A673 (cell line): ENCODE measurements around the gene MAP7. TPM values are rescaled to one million over a fixed set of nuclear protein-coding genes. Genes with fewer than 3 reads are reported as not detected.

Experiments used
- BruUV-seq: library from RNA; stranded (reverse); fragments of 400-500 nt; replicated peaks from 2 replicates; lab custom pipeline; 2021; lab: Mats Ljungman, UMichigan
- CTCF ChIA-PET: fragments of 300-600 bp; sonication (Branson Sonifier 250); formaldehyde crosslinking; loops from one replicate; lab custom pipeline; 2022; ENCODE audit warnings: antibody characterized with exemption; lab: Charles Lee
- POLR2A ChIA-PET: fragments of 300-600 bp; sonication (Branson Sonifier 250); formaldehyde crosslinking; loops from one replicate; lab custom pipeline; 2022; ENCODE audit warnings: antibody characterized with exemption; ENCODE audit not compliant: low non-redundant PET; lab: Charles Lee
- DNase-seq: peaks from one replicate; pipeline ENCODE4 v3.0.0-alpha.2; 2015; ENCODE audit warnings: low spot score
- H3K27ac ChIP-seq: fragments of 200-600 bp; sonication (generic); 2 replicates; pipeline ENCODE4 v1.5.1; 2016; ENCODE audit warnings: mixed run types, low read depth, mild to moderate bottlenecking, mixed read lengths, antibody characterized with exemption, low read length; ENCODE audit not compliant: poor library complexity, severe bottlenecking
- H3K27me3 ChIP-seq: fragments of 200-600 bp; sonication (generic); replicated peaks from 2 replicates; pipeline ENCODE4 v1.6.1; 2017; ENCODE audit warnings: mixed run types, low read depth, mild to moderate bottlenecking, mixed read lengths, antibody characterized with exemption, low read length; ENCODE audit not compliant: insufficient read depth, poor library complexity
- H3K36me3 ChIP-seq: fragments of 200-600 bp; sonication (generic); 2 replicates; pipeline ENCODE4 v1.6.1; 2016; ENCODE audit warnings: mixed run types, mild to moderate bottlenecking, mixed read lengths, antibody characterized with exemption, low read length; ENCODE audit not compliant: insufficient read depth, poor library complexity, severe bottlenecking
- H3K4me1 ChIP-seq: fragments of 200-600 bp; sonication (generic); 2 replicates; pipeline ENCODE4 v1.6.1; 2017; ENCODE audit warnings: mixed run types, mild to moderate bottlenecking, mixed read lengths, antibody characterized with exemption, low read length; ENCODE audit not compliant: insufficient read depth, poor library complexity, severe bottlenecking
- H3K4me3 ChIP-seq: fragments of 200-600 bp; sonication (generic); 2 replicates; pipeline ENCODE4 v1.5.1; 2016; ENCODE audit warnings: low read depth, mixed run types, mild to moderate bottlenecking, mixed read lengths, low read length; ENCODE audit not compliant: poor library complexity, severe bottlenecking
- H3K9me3 ChIP-seq: fragments of 200-600 bp; sonication (generic); 2 replicates; pipeline ENCODE4 v1.6.1; 2016; ENCODE audit warnings: mixed run types, low read depth, mild to moderate bottlenecking, mixed read lengths, antibody characterized with exemption, low read length; ENCODE audit not compliant: poor library complexity, severe bottlenecking
- CTCF ChIP-seq: fragments of 300-800, 200-600 bp; sonication (generic); conservative IDR thresholded peaks from 2 replicates; pipeline ENCODE4 v1.5.1; 2017; ENCODE audit warnings: low read depth, mild to moderate bottlenecking, antibody characterized with exemption, low read length, moderate library complexity, mixed read lengths
- EZH2 ChIP-seq: fragments of 200-600 bp; sonication (generic); IDR thresholded peaks from 2 replicates; pipeline ENCODE4 v1.6.1; 2017; ENCODE audit warnings: borderline replicate concordance, low read depth, mild to moderate bottlenecking, mixed read lengths, antibody characterized with exemption, low read length; ENCODE audit not compliant: poor library complexity, severe bottlenecking
- intact Hi-C: fragments of 100-400 bp; cut with micrococcal nuclease; formaldehyde crosslinking; loops from one replicate; pipeline ENCODE4 v1.10.0; 2022; ENCODE audit not compliant: unreplicated experiment
- total RNA-seq: library from RNA; stranded (reverse); gene quantifications from 2 replicates; pipeline ENCODE4 v1.2.3, GENCODE V29; 2021

Gene MAP7
- total RNA-seq, 1 experiment from 2014 or later, result 0.09 TPM

GRCh38 chr6:136409597-136409996, 140.6 kb downstream of the MAP7 start:
- H3K36me3 ChIP-seq, result no peaks in the 10 kb centered on the region
- no peak overlapping the region for H3K4me3 ChIP-seq
- POLR2A ChIA-PET, result no interaction called here
- H3K27ac ChIP-seq, result no peak overlapping the region
- H3K9me3 ChIP-seq, result no peaks in the 10 kb centered on the region
- H3K27me3 ChIP-seq, result no peaks in the 10 kb centered on the region
- BruUV-seq, result no TSS peak
- intact Hi-C loops, result no loop called here
- H3K4me1 ChIP-seq, result peaks cover 13% of the 10 kb centered on the region
- no peak for DNase-seq
- CTCF ChIA-PET, result no interaction called here
- TF ChIP-seq EZH2, result no peak
- TF ChIP-seq CTCF, result no peak

- CTCF ChIA-PET, result no interaction called here
- no peak for TF ChIP-seq CTCF
- no peak for TF ChIP-seq EZH2
- Histone ChIP-seq H3K4me3 (no peak overlapping the region), H3K36me3 (no peaks in the 10 kb centered on the region), H3K27ac (peak overlapping the region; percentile 42), H3K9me3 (no peaks in the 10 kb centered on the region), H3K27me3 (no peaks in the 10 kb centered on the region), H3K4me1 (peaks cover 13% of the 10 kb centered on the region)
- no TSS peak for BruUV-seq
- intact Hi-C loops, result no loop called here
- DNase-seq, result peak; percentile 30
- POLR2A ChIA-PET, result no interaction called here
Observed at GRCh38 chr6:136408204-136408603, 142.0 kb downstream of the MAP7 start.

GRCh38 chr6:136405420-136406029, 144.7 kb downstream of the MAP7 start:
- Histone ChIP-seq H3K9me3 (no peaks in the 10 kb centered on the region), H3K4me3 (no peak overlapping the region), H3K27ac (no peak overlapping the region), H3K4me1 (peaks cover 13% of the 10 kb centered on the region), H3K36me3 (no peaks in the 10 kb centered on the region), H3K27me3 (no peaks in the 10 kb centered on the region)
- CTCF ChIA-PET, result no interaction called here
- TF ChIP-seq EZH2 (no peak), CTCF (no peak)
- no peak for DNase-seq
- intact Hi-C loops, result no loop called here
- POLR2A ChIA-PET, result no interaction called here
- no TSS peak for BruUV-seq
